ENCODE data around the gene KHDC4.
"Not testable (repeated sequence)": the region's sequence is repeated elsewhere in the genome, so short reads cannot be mapped to it uniquely, and the experiment has no call there.

Gene KHDC4

GRCh38 chr1:155940482-155940992, 6.3 kb upstream of the KHDC4 start:
- DNase-seq, result peak; percentile 15

- no peak for DNase-seq
Observed at GRCh38 chr1:155938220-155938627, 4.0 kb upstream of the KHDC4 start.

GRCh38 chr1:155934936-155935590, 850 bp upstream of the KHDC4 start:
- DNase-seq, result no peak

GRCh38 chr1:155933591-155934096, 569 bp downstream of the KHDC4 start:
- DNase-seq, result no peak

- DNase-seq, result no peak
Observed at GRCh38 chr1:155932487-155932886, 1.7 kb downstream of the KHDC4 start.

GRCh38 chr1:155932081-155932480, 2.1 kb downstream of the KHDC4 start:
- no peak for DNase-seq

- DNase-seq, result no peak
Observed at GRCh38 chr1:155931332-155932038, 2.7 kb downstream of the KHDC4 start.

- DNase-seq, result not testable (repeated sequence)
Observed at GRCh38 chr1:155930725-155931124, 3.5 kb downstream of the KHDC4 start.

- no peak for DNase-seq
Observed at GRCh38 chr1:155929057-155929456, 5.2 kb downstream of the KHDC4 start.

GRCh38 chr1:155925506-155925905, 8.7 kb downstream of the KHDC4 start:
- DNase-seq, result no peak

- no peak for DNase-seq
Observed at GRCh38 chr1:155920717-155921116, 13.5 kb downstream of the KHDC4 start.

- DNase-seq, result no peak
Observed at GRCh38 chr1:155919801-155920200, 14.4 kb downstream of the KHDC4 start.

- DNase-seq, result no peak
Observed at GRCh38 chr1:155918660-155919059, 15.6 kb downstream of the KHDC4 start.

GRCh38 chr1:155913969-155914757, 20.1 kb downstream of the KHDC4 start:
- no peak for DNase-seq

- DNase-seq, result no peak
Observed at GRCh38 chr1:155912056-155912536, 22.1 kb downstream of the KHDC4 start.

- peak; percentile 51 for DNase-seq
Observed at GRCh38 chr1:155911156-155912055, 22.8 kb downstream of the KHDC4 start, which contains the start of gene RIT1. Gene RIT1, minus strand, starts transcription at chr1:155911349. Its CDS starts 588 bp downstream, at chr1:155910761.

GRCh38 chr1:155910621-155911121, 23.5 kb downstream of the KHDC4 start:
- DNase-seq, result no peak

GRCh38 chr1:155909894-155910293, 24.3 kb downstream of the KHDC4 start:
- no peak for DNase-seq

GRCh38 chr1:155904261-155904660, 30.0 kb downstream of the KHDC4 start:
- DNase-seq, result no peak

- DNase-seq, result no peak
Observed at GRCh38 chr1:155900161-155900560, 34.1 kb downstream of the KHDC4 start.

GRCh38 chr1:155899683-155900082, 34.5 kb downstream of the KHDC4 start:
- no peak for DNase-seq

GRCh38 chr1:155898888-155899287, 35.3 kb downstream of the KHDC4 start:
- no peak for DNase-seq

Data from T1000 (cell line).